Left lung (tissue), 10 donors: Measurements from ENCODE around the gene SRPK2. TPM values are rescaled to one million over a fixed set of nuclear protein-coding genes. Genes with fewer than 3 reads are reported as not detected.

ENCODE experiments used
- ATAC-seq: fragments of 200-7000 bp; cut with Tn5 transposase; one replicate; pipeline ENCODE4 v1.9.1; 2020; ENCODE audit warnings: moderate library complexity
- DNase-seq, 4 donors: peaks; one replicate each; pipeline ENCODE4 v3.0.0-alpha.2; 2013 to 2020
- H3K27ac ChIP-seq, 2 donors: fragments of 200-600 bp; sonication (generic) in 1 of 2; one replicate each; pipeline versions ENCODE4 v1.5.0 to v1.8.0; 2020 to 2021
- H3K27me3 ChIP-seq, 2 donors: fragments of 200-600 bp; sonication (generic) in 1 of 2; one replicate each; pipeline versions ENCODE4 v1.5.0 to v1.8.0; 2020 to 2021
- H3K36me3 ChIP-seq, 2 donors: fragments of 200-600 bp; sonication (generic) in 1 of 2; one replicate each; pipeline versions ENCODE4 v1.5.0 to v1.8.0; 2020 to 2021
- H3K4me1 ChIP-seq, 2 donors: fragments of 200-600 bp; one replicate each; pipeline ENCODE4 v1.8.0; 2021
- H3K4me3 ChIP-seq, 2 donors: fragments of 200-600 bp; sonication (generic) in 1 of 2; one replicate each; pipeline versions ENCODE4 v1.5.0 to v1.8.0; 2020 to 2021; ENCODE audit warnings: mild to moderate bottlenecking in 1 of 2
- H3K9me3 ChIP-seq, 2 donors: fragments of 200-600 bp; sonication (generic) in 1 of 2; one replicate each; pipeline versions ENCODE4 v1.5.0 to v1.8.0; 2020 to 2021
- CTCF ChIP-seq, 2 donors: fragments of 200-600 bp; sonication (generic) in 1 of 2; IDR thresholded peaks; one replicate each; pipeline versions ENCODE4 v1.5.0 to v1.8.0; 2021; ENCODE audit warnings: antibody characterized with exemption in 2 of 2
- intact Hi-C, 2 donors: fragments of 100-400 bp; cut with DNase I; formaldehyde crosslinking; loops; one replicate each; pipeline versions ENCODE4 v1.11.2 to v1.14.2; 2022
- polyA plus RNA-seq, 6 donors: library from polyadenylated mRNA; unstranded; fragments of 120-200 nt; gene quantifications; one replicate each; pipeline ENCODE4 v1.2.1, GENCODE V29; 2013; ENCODE audit not compliant: insufficient read length in 6 of 6
- total RNA-seq, 2 donors: library from RNA; stranded (reverse); fragmentation: NEBNext Ultra II Directional; extraction: Animal tissue kit (Norgen Biotek cat#: 25700); gene quantifications; one replicate each; pipeline ENCODE4 v1.2.1, GENCODE V29; 2021
- donor health status: DM: no; HTN: yes; CAD: no.
- donor health status: DM: no; HTN: no; CAD: no.

Gene SRPK2
- total and polyA plus RNA-seq, 8 donors: 42.9 to 63.4 (median 52.1) TPM

- intact Hi-C loops: no loop called here
- H3K27ac ChIP-seq: no peak overlapping the region
- peaks cover 0 to 13% of the 10 kb centered on the region in 2 donors for H3K4me1 ChIP-seq
- H3K4me3 ChIP-seq: no peak overlapping the region
- DNase-seq: peak in 1 of 4 donors; percentile 42
- H3K27me3 ChIP-seq: no peaks in the 10 kb centered on the region
- H3K36me3 ChIP-seq: peaks cover 6 to 75% of the 10 kb centered on the region in 2 donors
- TF ChIP-seq CTCF (IDR thresholded peaks at IDR 0.05): no peak
- ATAC-seq: peak; percentile 76
- no peaks in the 10 kb centered on the region for H3K9me3 ChIP-seq
Measured at GRCh38 chr7:105112440-105113418, 276.0 kb downstream of the SRPK2 start.

GRCh38 chr7:105107458-105107857, 281.3 kb downstream of the SRPK2 start:
- Histone ChIP-seq H3K36me3 (peaks cover 6 to 99% of the 10 kb centered on the region in 2 donors), H3K27ac (no peak overlapping the region)
- ATAC-seq: no peak

GRCh38 chr7:105106473-105106872, 282.2 kb downstream of the SRPK2 start:
- intact Hi-C loops: no loop called here
- Histone ChIP-seq H3K36me3 (peaks cover 6 to 99% of the 10 kb centered on the region in 2 donors), H3K4me1 (peaks cover 0 to 2% of the 10 kb centered on the region in 2 donors), H3K27me3 (no peaks in the 10 kb centered on the region), H3K9me3 (no peaks in the 10 kb centered on the region), H3K27ac (no peak overlapping the region), H3K4me3 (no peak overlapping the region)
- DNase-seq: no peak
- no peak for ATAC-seq
- no peak for TF ChIP-seq CTCF (IDR thresholded peaks at IDR 0.05)

More at GRCh38 chr7:105107458-105107857, 281.3 kb downstream of the SRPK2 start:
- peaks cover 0 to 12% of the 10 kb centered on the region in 2 donors for H3K4me1 ChIP-seq
- no peak overlapping the region for H3K4me3 ChIP-seq
- no peak for TF ChIP-seq CTCF (IDR thresholded peaks at IDR 0.05)
- no peaks in the 10 kb centered on the region for H3K9me3 ChIP-seq
- DNase-seq: no peak
- intact Hi-C loops: no loop called here
- no peaks in the 10 kb centered on the region for H3K27me3 ChIP-seq

GRCh38 chr7:105105579-105105978, 283.1 kb downstream of the SRPK2 start:
- H3K9me3 ChIP-seq: no peaks in the 10 kb centered on the region
- DNase-seq: no peak
- no peaks in the 10 kb centered on the region for H3K27me3 ChIP-seq
- no peaks in the 10 kb centered on the region for H3K4me1 ChIP-seq
- intact Hi-C loops: no loop called here
- TF ChIP-seq CTCF (IDR thresholded peaks at IDR 0.05): no peak
- H3K4me3 ChIP-seq: no peak overlapping the region
- peaks cover 0 to 96% of the 10 kb centered on the region in 2 donors for H3K36me3 ChIP-seq
- no peak overlapping the region for H3K27ac ChIP-seq
- no peak for ATAC-seq

- Histone ChIP-seq H3K36me3 (peaks cover 0 to 77% of the 10 kb centered on the region in 2 donors), H3K27ac (no peak overlapping the region), H3K4me1 (no peaks in the 10 kb centered on the region), H3K27me3 (no peaks in the 10 kb centered on the region), H3K4me3 (no peak overlapping the region), H3K9me3 (no peaks in the 10 kb centered on the region)
- DNase-seq: no peak
- intact Hi-C loops: no loop called here
- no peak for TF ChIP-seq CTCF (IDR thresholded peaks at IDR 0.05)
- no peak for ATAC-seq
Measured at GRCh38 chr7:105102557-105103352, 286.0 kb downstream of the SRPK2 start.
